ENCODE data around the gene OSBPL1A. TPM values are rescaled to one million over a fixed set of nuclear protein-coding genes. Genes with fewer than 3 reads are reported as not detected.

OSBPL1A gene
- total RNA-seq, result 162 TPM
- long read RNA-seq, transcript OSBPL1A-204 (14 exons, 3,317 nt), result major isoform, 40 of 236 reads
- long read RNA-seq, partial matches to known transcripts, result 115 of 236 reads
- long read RNA-seq, other reads (novel, unspliced or antisense), result 81 of 236 reads

GRCh38 chr18:24397694-24398368 lies at the start of gene OSBPL1A:
OSBPL1A (minus strand) TSS chr18:24397824; CDS start chr18:24377533, 20,291 bp downstream.
- peak; percentile 98 for DNase-seq (ENCODE audit: low spot score)

GRCh38 chr18:24446953-24447538 lies 49.4 kb upstream of the OSBPL1A start:
- DNase-seq (ENCODE audit: low spot score), result no peak

GRCh38 chr18:24446453-24446852 lies 48.8 kb upstream of the OSBPL1A start:
- DNase-seq (ENCODE audit: low spot score), result no peak

GRCh38 chr18:24443870-24444269 lies 46.2 kb upstream of the OSBPL1A start:
- no peak for DNase-seq (ENCODE audit: low spot score)

GRCh38 chr18:24436939-24437338 lies 39.3 kb upstream of the OSBPL1A start:
- DNase-seq (ENCODE audit: low spot score), result no peak

GRCh38 chr18:24432618-24433017 lies 35.0 kb upstream of the OSBPL1A start:
- no peak for DNase-seq (ENCODE audit: low spot score)

GRCh38 chr18:24429188-24429587 lies 31.6 kb upstream of the OSBPL1A start:
- no peak for DNase-seq (ENCODE audit: low spot score)

- no peak for DNase-seq (ENCODE audit: low spot score)
Observed at GRCh38 chr18:24428709-24429108, 31.1 kb upstream of the OSBPL1A start.

GRCh38 chr18:24427484-24427883 lies 29.9 kb upstream of the OSBPL1A start:
- DNase-seq (ENCODE audit: low spot score), result no peak

- DNase-seq (ENCODE audit: low spot score), result peak; percentile 93
Observed at GRCh38 chr18:24426398-24427294, 29.0 kb upstream of the OSBPL1A start, which contains the start of gene IMPACT. IMPACT (plus strand) TSS chr18:24426670; CDS start chr18:24426757, 87 bp downstream.

GRCh38 chr18:24426073-24426397 lies 28.4 kb upstream of the OSBPL1A start:
- no peak for DNase-seq (ENCODE audit: low spot score)

- no peak for DNase-seq (ENCODE audit: low spot score)
Observed at GRCh38 chr18:24421831-24422230, 24.2 kb upstream of the OSBPL1A start.

- no peak for DNase-seq (ENCODE audit: low spot score)
Observed at GRCh38 chr18:24420551-24420950, 22.9 kb upstream of the OSBPL1A start.

GRCh38 chr18:24417480-24417879 lies 19.9 kb upstream of the OSBPL1A start:
- no peak for DNase-seq (ENCODE audit: low spot score)

- no peak for DNase-seq (ENCODE audit: low spot score)
Observed at GRCh38 chr18:24414349-24415003, 16.9 kb upstream of the OSBPL1A start.

- no peak for DNase-seq (ENCODE audit: low spot score)
Observed at GRCh38 chr18:24413148-24413547, 15.5 kb upstream of the OSBPL1A start.

GRCh38 chr18:24408496-24408895 lies 10.9 kb upstream of the OSBPL1A start:
- no peak for DNase-seq (ENCODE audit: low spot score)

GRCh38 chr18:24404591-24404990 lies 7.0 kb upstream of the OSBPL1A start:
- DNase-seq (ENCODE audit: low spot score), result no peak

GRCh38 chr18:24403076-24403475 lies 5.5 kb upstream of the OSBPL1A start:
- no peak for DNase-seq (ENCODE audit: low spot score)

- no peak for DNase-seq (ENCODE audit: low spot score)
Observed at GRCh38 chr18:24402209-24402785, 4.7 kb upstream of the OSBPL1A start.

- no peak for DNase-seq (ENCODE audit: low spot score)
Observed at GRCh38 chr18:24400587-24400986, 3.0 kb upstream of the OSBPL1A start.
